Activated CD8-positive, alpha-beta memory T cell treated with anti-CD3 and anti-CD28 coated beads, Interleukin-2, amount 50 U/mL, for 24 hours (primary cell): Measurements from ENCODE around the gene NFKBIE.

Experiments
- DNase-seq: peaks from one replicate; pipeline ENCODE4 v3.0.0-alpha.2; 2020; ENCODE audit errors: extremely low read depth

The NFKBIE gene

GRCh38 chr6:44272999-44273566, 7.7 kb upstream of the NFKBIE start:
- DNase-seq, result no peak

DNA sequence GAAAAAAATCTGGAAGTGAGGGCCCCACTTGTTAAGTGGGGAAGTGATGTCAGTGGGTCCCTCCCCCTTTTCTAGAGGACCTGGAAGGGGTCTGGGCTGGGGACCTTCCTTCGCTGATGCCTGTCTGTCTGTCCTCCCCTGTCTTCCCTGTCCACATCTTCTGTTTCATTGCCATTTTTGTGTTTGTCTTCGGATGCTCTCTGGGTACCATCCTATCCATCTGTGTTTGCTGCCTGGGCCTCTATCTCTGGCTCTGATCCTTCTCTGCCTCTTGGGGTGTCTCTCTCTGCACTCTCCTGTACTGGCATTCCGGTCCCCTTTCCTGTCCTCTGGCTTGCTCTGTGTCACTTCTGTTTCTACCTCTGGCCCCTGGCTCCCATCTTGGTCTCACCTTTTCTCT, 7.2 kb upstream of the NFKBIE start:
- no peak for DNase-seq

DNA sequence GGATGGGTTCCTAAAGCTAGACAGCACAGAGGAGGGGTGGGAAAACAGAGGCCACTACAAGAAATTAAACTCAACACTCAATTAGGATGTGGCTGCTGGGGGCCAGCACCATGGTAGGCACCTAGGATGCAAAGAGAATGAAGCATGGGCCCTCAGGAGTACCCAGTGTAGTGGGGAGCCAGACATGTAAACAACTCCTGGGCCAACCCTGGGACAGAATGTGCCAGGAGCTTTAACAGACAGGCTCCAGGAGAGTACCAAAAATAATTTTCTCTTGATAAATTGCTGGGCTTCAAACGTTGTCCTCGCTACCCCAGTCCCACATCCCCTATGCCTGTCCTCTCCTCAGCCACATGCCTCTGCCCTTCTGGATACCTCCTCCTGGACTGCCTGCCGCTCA, 6.6 kb upstream of the NFKBIE start:
- no peak for DNase-seq

GRCh38 chr6:44271406-44271723, 6.0 kb upstream of the NFKBIE start:
- DNase-seq, result no peak

DNA sequence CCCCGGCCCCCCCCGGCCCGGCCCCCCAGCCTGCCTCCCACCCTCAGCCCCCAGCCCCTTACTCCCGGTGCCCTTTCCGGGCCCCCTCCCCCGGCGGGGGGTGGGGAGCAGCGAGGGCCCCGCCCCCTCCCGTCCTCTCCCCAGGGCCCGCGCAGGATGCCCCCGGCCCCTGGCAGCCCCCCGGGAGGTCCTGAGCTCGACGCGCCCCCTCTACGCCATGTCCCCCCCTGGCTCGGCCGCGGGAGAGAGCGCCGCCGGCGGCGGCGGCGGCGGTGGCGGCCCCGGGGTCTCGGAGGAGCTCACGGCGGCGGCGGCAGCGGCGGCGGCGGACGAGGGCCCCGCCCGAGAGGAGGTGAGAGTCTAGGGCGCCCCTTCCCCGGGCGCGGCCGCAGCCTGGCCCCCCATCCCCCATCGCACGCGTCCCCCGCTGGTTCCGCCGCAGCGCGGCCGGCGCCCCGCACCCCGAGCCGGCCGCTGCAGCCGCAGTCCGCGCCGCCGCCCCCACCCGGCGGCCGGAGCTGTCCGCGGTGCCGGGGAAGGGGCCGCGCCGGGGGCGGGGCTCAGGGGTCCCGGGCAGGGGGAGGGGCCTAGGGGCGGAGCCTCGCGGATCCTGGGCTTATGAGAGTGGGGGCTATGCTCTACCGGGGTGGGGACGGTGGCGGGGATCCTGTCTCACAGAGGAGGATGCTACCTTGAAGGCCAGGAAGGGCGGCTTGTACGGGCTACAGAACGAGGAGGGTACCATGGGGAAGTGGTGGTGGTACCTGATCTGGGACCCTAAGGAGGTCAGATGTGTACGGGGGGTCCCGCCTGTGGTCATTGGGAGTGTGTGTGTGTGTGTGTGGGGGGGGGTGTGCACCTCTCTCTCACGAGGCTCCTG, 5.4 kb upstream of the NFKBIE start:
- DNase-seq, result no peak

GRCh38 chr6:44269921-44270525, 4.7 kb upstream of the NFKBIE start, which contains the start of gene TMEM151B:
TSS of gene TMEM151B (plus strand) at chr6:44270450. CDS start at chr6:44270743, 293 bp downstream.
- no peak for DNase-seq

- DNase-seq, result no peak
Observed at GRCh38 chr6:44269178-44269920, 4.0 kb upstream of the NFKBIE start.

DNA sequence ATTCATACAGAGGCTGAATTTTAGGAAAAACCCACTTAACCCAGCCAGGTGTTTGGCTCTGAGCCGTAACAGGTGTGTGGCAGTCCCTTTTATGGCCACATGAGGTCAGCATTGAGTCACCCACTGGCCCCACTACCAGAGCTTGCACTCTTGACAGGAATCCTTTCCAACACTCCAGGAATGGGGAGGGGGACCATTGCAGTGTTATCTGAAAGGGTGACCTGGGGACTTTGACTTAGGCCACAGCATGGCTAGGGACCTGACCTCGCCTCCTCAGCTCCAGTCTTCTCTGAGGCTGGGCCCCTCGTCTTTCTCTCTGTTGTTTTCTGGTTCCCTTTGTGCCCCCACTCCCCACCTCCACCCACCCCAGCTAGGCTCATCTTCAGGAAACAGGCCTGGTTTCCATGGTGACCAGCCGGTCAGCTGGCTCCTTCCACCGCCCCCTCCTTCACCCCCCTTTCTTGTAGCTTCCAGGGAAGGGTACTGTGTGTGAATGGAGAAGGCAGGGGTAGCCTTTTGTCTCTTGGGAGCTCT, 2.8 kb upstream of the NFKBIE start:
- no peak for DNase-seq

DNA sequence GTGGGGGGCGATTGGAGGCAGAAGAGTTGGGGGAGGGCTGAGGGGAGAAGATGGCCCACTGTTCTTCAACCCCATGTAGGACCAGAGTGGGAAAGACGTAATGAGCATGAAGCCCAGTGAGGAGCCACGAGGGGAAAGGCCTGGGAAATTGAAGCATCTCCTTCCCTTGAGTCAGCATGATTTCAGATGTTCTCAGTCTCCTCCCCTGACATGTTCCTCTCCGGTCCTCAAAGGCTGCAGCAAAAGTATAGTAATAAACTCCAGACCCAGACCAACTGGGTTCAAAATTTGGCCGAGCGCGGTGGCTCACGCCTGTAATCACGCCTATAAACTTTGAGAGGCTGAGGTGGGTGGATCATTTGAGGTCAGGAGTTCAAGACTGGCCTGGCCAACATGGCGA, 1.9 kb upstream of the NFKBIE start:
- DNase-seq, result no peak

DNA sequence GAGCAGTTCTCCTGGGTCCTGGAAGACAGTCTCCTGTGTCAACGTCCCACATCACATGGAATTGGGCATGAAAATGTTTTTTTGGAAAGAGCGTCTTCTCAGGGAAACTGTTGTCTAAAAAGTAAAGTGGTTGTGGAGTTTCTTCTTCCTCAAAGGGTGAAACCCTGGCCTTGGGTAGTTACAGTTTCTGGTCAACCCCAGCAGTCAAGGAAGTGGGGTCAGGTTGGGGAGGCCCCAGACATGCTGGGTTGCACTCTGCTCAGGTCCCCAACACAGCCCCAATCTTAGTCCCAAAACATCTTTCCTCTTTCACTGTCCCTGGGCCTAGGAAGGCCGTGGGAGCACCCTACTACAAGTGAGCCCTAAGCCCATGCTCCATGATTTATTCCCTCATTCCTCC, 996 bp upstream of the NFKBIE start:
- no peak for DNase-seq

GRCh38 chr6:44265722-44266233, 427 bp upstream of the NFKBIE start:
- DNase-seq, result no peak

- DNase-seq, result no peak
Observed at GRCh38 chr6:44264154-44265006, 971 bp downstream of the NFKBIE start.

- DNase-seq, result no peak
Observed at GRCh38 chr6:44263354-44264100, 1.8 kb downstream of the NFKBIE start.

DNA sequence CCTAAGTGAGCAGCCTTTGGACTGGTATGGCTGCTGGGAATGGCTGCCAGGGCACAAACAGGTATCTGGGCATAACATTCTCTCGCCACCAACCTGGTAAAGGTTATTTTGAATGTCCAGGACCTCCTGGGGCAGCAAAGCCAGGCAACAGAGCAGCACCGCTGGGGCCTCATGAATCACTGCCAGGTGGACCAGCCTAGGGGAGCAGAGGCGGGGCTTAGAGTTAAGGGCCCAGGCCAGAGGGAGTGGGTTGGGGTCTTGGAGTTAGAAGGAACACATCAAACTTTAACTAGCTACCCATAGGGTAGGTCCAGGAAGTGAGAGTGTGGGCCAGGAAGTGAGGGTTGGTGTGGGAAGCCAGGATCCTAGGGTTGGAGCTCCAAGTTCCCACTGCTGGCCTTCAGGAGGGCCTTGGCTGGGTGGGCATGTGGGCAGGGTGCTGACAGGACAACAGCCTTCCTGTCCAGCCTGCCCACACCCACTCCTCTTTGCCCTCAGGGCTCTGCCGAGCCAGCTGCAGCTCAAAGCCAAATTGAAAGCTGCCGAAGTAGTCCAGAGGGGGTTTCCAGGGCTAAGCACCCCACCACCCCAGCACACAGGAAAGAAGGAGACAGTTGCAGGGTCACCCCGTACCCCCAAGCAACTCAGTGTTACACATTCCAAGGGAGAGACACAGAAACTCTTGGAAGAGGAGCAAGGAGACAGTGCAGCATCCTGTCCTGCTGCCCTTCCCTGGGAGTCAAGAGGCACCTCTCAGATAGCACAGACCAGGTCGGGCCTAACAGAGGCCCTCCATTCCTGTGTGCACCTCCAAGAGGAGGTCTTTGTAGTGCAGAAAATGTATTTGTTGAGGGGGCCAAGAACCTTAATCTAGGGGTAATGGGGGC, 2.6 kb downstream of the NFKBIE start:
- DNase-seq, result no peak

- DNase-seq, result no peak
Observed at GRCh38 chr6:44261581-44261980, 3.8 kb downstream of the NFKBIE start.

DNA sequence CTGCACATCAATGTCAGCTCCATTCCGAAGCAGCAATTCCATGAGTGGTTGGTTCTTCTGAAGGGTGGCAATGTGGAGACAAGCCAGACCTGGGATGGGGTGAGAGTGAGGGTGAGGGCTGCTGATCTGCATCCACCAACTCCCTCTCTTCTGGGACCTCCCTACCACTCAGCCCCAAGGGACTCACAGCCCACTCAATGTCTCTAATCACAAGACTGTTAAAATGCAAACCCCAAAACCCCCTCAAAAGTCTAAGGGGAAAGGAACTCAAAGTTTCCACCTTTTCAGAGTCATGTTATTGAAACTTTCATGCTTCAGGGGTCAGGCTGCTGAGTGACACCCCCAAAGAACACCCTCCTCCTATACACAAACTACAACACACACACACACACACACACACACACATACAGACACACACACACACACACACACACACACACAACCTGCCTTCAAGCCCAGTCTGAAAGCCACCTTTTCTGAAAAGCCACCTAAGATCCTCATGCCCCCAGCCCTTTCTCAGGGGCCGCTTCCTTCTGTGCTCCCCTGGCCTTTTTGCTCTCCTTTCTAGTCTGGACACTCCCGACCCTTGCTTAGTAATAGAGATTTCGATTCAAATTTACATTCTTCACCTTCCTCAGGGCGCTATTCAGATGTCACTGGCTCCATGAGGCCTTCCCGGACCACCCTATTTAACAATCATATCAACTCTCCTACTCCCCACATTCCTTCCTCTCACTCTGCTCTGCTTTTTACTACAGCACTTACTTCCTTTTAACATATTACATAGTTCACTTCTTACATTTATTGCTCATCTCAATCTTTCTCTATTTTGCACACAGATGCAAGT, 4.7 kb downstream of the NFKBIE start:
- no peak for DNase-seq

DNA sequence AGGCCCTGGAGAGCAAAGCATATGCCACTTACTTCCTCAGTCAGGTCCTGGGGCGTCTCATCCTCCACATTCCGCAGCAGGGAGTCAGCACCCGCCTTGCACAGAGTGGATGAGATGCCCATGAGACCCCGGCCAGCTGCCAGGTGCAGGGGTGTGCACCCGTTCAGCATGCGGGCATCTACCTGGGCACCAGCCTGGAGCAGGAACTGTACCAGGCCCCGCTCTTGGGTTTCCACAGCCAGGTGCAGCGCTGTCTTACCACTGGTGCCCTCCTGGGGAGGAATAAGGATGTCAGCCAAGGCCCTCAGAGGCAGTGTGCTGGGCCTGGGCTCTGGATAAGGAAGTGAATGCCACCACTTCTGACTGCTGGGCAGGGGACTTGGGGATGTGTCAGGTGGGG, 5.3 kb downstream of the NFKBIE start:
- no peak for DNase-seq

DNA sequence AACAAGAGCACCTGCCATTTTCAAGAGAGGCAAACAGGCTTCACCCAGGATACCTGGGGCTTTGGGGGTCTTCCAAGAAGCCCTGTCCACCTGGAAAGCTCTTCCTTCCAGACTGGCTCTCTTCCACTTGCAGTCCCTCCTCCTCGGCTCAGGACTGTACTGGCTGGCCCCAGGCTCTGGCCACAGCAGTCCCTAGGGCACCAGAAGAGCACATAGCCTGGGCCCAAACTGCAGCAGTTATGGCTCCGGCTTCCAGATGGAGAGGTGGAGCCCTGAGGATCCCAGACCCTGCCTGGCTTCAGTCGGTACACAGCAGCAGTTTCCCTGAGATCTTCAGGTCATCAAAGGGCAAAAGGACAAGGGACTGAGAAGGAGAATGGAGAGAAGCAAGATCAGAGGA, 6.4 kb downstream of the NFKBIE start:
- no peak for DNase-seq
